Measurements from ENCODE around the gene MMP24OS.

The MMP24OS gene

DNA sequence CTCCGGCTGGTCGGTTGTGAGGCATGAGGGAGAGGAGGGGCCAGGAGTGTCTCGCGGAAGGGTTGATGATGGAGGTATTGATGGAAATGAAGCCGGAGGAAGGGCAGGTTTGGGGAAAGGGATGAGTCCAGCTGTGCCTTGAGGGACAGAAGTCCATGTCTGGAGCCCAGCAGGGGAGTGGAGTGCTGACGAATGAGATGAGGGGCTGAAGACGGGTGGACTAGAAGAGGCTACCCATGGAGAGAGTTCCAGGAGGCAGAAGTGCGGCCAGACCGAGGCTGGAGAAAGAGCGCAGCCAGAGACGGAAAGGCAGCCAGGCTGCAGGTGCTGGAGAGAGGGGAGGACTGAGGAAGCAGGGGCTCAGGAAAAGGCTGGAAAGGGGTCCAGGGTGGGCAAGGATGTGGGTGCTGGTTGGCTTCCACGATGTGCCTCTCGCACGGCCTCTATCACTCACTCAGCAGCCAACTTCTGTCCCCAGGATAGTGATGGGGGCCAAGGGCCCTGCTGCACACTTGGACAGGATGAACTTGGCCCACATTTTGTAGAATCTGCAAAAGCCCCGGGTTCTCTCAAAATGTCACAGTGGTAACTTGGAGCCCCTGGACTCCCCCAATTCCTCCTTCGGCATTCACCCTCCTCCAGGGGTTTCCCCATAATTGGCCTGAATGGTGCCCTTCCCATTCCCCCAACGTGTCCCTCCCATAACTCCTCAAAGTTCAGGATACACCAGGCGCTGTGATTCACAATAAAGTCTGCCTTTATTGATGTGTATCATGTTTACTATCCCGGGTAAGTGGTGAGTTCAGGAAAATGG is 7.3 kb upstream of the MMP24OS start:
- H3K27me3 ChIP-seq (replicated peaks; ENCODE audit: control insufficient read depth, insufficient read depth, low read length, poor library complexity, severe bottlenecking) = no peaks in the 10 kb centered on the region
- peak overlapping the region; percentile 78 for H3K27ac ChIP-seq (ENCODE audit: insufficient read depth, low read length, poor library complexity, severe bottlenecking)
- H3K36me3 ChIP-seq (ENCODE audit: control insufficient read depth, insufficient read depth, low read length) = peaks cover 4% of the 10 kb centered on the region
- DNase-seq = no peak
- no peaks in the 10 kb centered on the region for H3K9me3 ChIP-seq (ENCODE audit: control insufficient read depth, low read length)
- H3K4me1 ChIP-seq (ENCODE audit: control insufficient read depth, insufficient read depth, low read length, poor library complexity, severe bottlenecking) = peaks cover 7% of the 10 kb centered on the region
- peak overlapping the region; percentile 90 for H3K4me3 ChIP-seq (ENCODE audit: insufficient read depth, low read depth, low read length, poor library complexity, severe bottlenecking)

DNA sequence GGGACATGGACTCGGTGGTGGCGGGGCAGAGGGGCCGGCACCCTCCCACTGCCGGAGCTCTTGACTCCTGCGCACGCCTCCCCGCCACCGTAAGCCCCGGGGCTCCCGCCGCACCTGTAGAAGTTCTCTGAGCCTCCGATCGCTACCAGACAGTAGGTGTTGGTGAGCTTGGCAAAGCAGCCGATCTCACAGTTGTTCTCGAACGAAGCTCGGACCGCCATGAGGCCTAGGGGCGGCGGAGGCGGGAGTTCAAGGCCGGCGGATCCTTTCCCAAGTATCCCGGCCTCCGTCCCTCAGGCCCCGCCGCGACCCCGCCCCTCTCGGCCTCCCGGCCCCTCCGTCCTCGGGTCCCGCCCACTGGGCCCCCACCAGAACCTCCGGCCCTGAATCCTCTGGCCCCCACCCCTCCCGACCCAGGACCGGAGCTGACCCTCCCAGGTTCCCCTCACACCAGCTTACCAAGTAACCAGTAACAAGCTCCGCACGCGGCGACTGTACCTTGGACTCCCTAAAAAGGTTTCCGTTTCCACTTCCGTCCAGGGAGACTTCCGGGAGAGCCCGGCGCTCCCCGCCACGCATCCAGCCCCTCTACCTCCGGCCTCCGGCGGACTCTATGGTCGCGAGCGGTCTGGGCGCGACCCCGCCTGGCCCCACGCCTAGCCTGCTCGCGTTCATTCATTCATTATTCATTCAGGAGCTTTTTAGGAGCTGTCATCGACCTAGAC is 6.5 kb upstream of the MMP24OS start, which contains the start of gene EIF6:
TSS of gene EIF6 (minus strand) at position 506 of the 725 bp plus-strand sequence. CDS start at position 221, 285 bp downstream.
- DNase-seq = peak; percentile 38 to 52 (median 41)
- peak within 1 kb of the TSS; percentile 78 for H3K27ac ChIP-seq (ENCODE audit: insufficient read depth, low read length, poor library complexity, severe bottlenecking)
- no peaks in the 10 kb centered on the region for H3K27me3 ChIP-seq (replicated peaks; ENCODE audit: control insufficient read depth, insufficient read depth, low read length, poor library complexity, severe bottlenecking)
- peaks cover 7% of the 10 kb centered on the region for H3K4me1 ChIP-seq (ENCODE audit: control insufficient read depth, insufficient read depth, low read length, poor library complexity, severe bottlenecking)
- peak within 1 kb of the TSS; percentile 90 for H3K4me3 ChIP-seq (ENCODE audit: insufficient read depth, low read depth, low read length, poor library complexity, severe bottlenecking)
- H3K9me3 ChIP-seq (ENCODE audit: control insufficient read depth, low read length) = no peaks in the 10 kb centered on the region
- H3K36me3 ChIP-seq (ENCODE audit: control insufficient read depth, insufficient read depth, low read length) = peaks cover 11% of the 10 kb centered on the region

DNA sequence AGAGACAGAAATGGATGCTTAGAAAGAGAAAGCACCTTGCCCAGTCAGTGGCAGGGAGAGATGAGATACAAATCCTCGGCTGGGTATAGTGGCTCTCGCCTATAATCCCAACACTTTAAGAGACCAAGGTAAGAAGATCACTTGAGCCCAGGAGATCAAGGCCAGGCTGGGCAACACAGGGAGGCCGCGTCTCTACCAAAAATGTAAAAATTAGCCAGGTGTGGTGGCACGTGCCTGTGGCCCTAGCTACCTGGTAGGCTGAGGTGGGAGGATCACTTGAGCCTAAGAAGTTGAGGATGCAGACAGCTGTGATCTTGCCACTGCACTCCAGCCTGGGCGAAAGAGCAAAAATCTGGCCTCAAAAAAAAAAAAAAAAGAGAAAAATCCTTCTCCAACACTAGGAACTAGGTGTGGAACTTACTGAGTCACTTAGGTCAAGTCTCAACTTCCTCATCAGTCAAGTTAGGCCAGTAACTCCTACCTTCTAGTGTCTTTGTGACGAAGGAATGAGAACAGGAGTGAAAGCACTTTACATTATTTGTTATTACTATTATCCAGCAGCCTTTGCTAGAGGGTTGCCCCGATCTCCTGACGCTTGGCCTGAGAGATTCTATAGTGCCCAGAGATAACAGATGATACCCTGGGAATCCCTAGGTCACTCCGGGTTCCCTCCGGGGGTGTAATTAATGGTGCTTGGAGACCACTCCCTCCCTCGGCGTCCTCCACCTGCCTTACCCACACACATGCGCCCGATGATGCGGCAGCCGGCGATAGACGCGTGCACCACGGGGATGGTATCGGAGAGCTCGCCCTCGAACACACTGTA is 5.7 kb upstream of the MMP24OS start:
- H3K4me3 ChIP-seq (ENCODE audit: insufficient read depth, low read depth, low read length, poor library complexity, severe bottlenecking) = peak overlapping the region; percentile 90
- H3K36me3 ChIP-seq (ENCODE audit: control insufficient read depth, insufficient read depth, low read length) = peaks cover 19% of the 10 kb centered on the region
- no peaks in the 10 kb centered on the region for H3K9me3 ChIP-seq (ENCODE audit: control insufficient read depth, low read length)
- H3K27ac ChIP-seq (ENCODE audit: insufficient read depth, low read length, poor library complexity, severe bottlenecking) = peak overlapping the region; percentile 78
- H3K27me3 ChIP-seq (replicated peaks; ENCODE audit: control insufficient read depth, insufficient read depth, low read length, poor library complexity, severe bottlenecking) = no peaks in the 10 kb centered on the region
- H3K4me1 ChIP-seq (ENCODE audit: control insufficient read depth, insufficient read depth, low read length, poor library complexity, severe bottlenecking) = peaks cover 7% of the 10 kb centered on the region
- no peak for DNase-seq

DNA sequence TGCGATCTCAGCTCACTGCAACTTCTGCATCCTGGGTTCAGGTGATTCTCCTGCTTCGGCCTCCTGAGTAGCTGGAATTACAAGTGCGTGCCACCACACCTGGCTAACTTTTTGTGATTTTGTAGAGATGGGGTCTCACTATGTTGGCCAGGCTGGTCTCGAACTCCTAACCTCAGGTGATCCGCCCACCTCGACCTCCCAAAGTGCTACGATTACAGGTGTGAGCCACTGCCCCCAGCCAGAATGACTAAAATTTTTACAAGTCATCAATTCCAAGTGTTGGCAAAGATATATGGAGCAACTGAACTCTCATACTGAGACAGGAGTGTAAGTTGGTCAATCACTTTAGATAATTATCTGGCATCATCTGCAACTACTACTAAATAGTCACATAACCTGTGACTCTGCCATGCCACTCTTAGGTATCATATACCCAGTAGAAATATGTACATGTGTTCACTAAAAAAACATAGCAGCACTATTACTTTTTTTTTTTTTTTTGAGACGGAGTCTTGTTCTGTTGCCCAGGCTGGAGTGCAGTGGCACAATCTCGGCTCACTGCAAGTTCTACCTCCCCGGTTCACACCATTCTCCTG is 3.7 kb upstream of the MMP24OS start:
- Histone ChIP-seq H3K4me3 (ENCODE audit: insufficient read depth, low read depth, low read length, poor library complexity, severe bottlenecking) (no peak overlapping the region), H3K27ac (ENCODE audit: insufficient read depth, low read length, poor library complexity, severe bottlenecking) (no peak overlapping the region), H3K4me1 (ENCODE audit: control insufficient read depth, insufficient read depth, low read length, poor library complexity, severe bottlenecking) (peaks cover 14% of the 10 kb centered on the region), H3K36me3 (ENCODE audit: control insufficient read depth, insufficient read depth, low read length) (peaks cover 20% of the 10 kb centered on the region), H3K27me3 (replicated peaks; ENCODE audit: control insufficient read depth, insufficient read depth, low read length, poor library complexity, severe bottlenecking) (no peaks in the 10 kb centered on the region), H3K9me3 (ENCODE audit: control insufficient read depth, low read length) (no peaks in the 10 kb centered on the region)
- DNase-seq = no peak

DNA sequence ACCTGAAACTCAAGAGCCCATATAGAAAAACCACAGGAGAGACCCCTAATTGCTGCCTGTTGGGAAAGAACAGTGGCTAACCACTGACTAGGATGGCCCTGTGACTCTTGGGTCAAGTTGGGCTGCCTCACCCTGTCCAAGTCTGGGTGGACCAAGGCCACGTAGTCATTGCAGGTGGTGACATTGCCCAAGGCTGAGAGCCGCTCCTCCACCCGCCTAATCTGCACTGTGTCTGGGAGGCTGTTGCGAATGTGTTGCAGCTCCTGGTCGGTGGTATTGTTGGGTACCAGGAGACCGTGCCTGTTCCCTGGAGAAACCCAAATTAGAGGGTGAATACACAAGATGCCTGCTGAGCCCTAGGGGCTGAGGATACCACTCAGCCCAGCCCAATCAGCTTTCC is 2.6 kb upstream of the MMP24OS start:
- H3K4me1 ChIP-seq (ENCODE audit: control insufficient read depth, insufficient read depth, low read length, poor library complexity, severe bottlenecking) = peaks cover 19% of the 10 kb centered on the region
- H3K4me3 ChIP-seq (ENCODE audit: insufficient read depth, low read depth, low read length, poor library complexity, severe bottlenecking) = no peak overlapping the region
- DNase-seq = no peak
- H3K27ac ChIP-seq (ENCODE audit: insufficient read depth, low read length, poor library complexity, severe bottlenecking) = no peak overlapping the region
- H3K27me3 ChIP-seq (replicated peaks; ENCODE audit: control insufficient read depth, insufficient read depth, low read length, poor library complexity, severe bottlenecking) = no peaks in the 10 kb centered on the region
- H3K9me3 ChIP-seq (ENCODE audit: control insufficient read depth, low read length) = no peaks in the 10 kb centered on the region
- peaks cover 20% of the 10 kb centered on the region for H3K36me3 ChIP-seq (ENCODE audit: control insufficient read depth, insufficient read depth, low read length)

DNA sequence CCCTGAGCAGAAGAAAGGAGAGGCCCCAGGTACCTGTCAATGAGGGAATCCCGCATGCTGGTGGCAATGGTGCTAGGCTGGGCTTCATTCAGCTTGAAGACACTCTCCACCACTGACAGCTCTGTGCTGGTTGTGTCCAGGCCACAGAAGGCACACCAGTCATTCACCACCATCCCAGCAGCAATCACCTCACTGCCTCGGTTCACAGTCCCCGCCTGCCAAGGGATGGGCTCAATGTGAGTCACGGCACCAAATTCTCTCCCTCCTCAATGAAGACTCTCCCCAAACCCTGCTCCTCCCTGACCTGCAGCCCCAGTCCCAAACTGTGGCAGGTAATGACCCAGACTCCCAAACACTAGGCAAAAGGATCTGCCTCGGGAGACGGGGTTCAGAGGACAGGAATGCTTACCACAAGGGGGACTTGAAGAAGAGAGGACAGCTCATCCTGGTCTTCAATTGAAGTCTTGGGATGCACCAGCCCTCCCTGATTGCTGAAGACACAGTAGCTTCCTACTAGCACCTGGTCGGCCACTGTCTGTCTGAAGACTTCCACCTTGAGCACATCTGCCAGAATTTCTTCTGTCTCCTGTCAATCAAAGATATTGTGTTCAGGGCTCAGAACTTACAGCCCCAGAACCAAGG is 1.7 kb upstream of the MMP24OS start:
- H3K27ac ChIP-seq (ENCODE audit: insufficient read depth, low read length, poor library complexity, severe bottlenecking) = no peak overlapping the region
- no peaks in the 10 kb centered on the region for H3K27me3 ChIP-seq (replicated peaks; ENCODE audit: control insufficient read depth, insufficient read depth, low read length, poor library complexity, severe bottlenecking)
- no peak overlapping the region for H3K4me3 ChIP-seq (ENCODE audit: insufficient read depth, low read depth, low read length, poor library complexity, severe bottlenecking)
- peaks cover 19% of the 10 kb centered on the region for H3K4me1 ChIP-seq (ENCODE audit: control insufficient read depth, insufficient read depth, low read length, poor library complexity, severe bottlenecking)
- peaks cover 20% of the 10 kb centered on the region for H3K36me3 ChIP-seq (ENCODE audit: control insufficient read depth, insufficient read depth, low read length)
- DNase-seq = no peak
- H3K9me3 ChIP-seq (ENCODE audit: control insufficient read depth, low read length) = no peaks in the 10 kb centered on the region

DNA sequence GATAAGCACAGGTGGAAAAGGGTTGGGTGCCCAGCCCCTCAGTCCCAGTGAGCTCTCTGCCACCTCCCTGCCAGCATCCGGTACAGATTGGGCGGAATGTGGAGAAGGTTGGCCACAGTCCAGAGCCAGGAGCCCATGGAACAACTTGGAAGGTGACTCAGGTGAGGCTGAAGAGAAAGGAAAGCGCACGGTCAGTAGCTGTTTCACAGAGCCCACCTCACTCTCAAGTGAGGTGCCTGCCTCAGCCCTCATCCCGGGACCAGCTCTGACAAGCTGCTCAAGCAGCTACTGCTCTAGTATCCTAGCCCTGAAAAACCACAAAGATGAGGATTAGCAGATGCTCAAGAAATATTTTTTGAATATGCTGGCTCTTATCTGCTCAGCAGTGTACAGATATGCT is 1.1 kb upstream of the MMP24OS start:
- Histone ChIP-seq H3K36me3 (ENCODE audit: control insufficient read depth, insufficient read depth, low read length) (peaks cover 20% of the 10 kb centered on the region), H3K4me1 (ENCODE audit: control insufficient read depth, insufficient read depth, low read length, poor library complexity, severe bottlenecking) (peaks cover 19% of the 10 kb centered on the region), H3K27ac (ENCODE audit: insufficient read depth, low read length, poor library complexity, severe bottlenecking) (peak overlapping the region; percentile 83), H3K27me3 (replicated peaks; ENCODE audit: control insufficient read depth, insufficient read depth, low read length, poor library complexity, severe bottlenecking) (no peaks in the 10 kb centered on the region), H3K9me3 (ENCODE audit: control insufficient read depth, low read length) (no peaks in the 10 kb centered on the region), H3K4me3 (ENCODE audit: insufficient read depth, low read depth, low read length, poor library complexity, severe bottlenecking) (no peak overlapping the region)
- no peak for DNase-seq

DNA sequence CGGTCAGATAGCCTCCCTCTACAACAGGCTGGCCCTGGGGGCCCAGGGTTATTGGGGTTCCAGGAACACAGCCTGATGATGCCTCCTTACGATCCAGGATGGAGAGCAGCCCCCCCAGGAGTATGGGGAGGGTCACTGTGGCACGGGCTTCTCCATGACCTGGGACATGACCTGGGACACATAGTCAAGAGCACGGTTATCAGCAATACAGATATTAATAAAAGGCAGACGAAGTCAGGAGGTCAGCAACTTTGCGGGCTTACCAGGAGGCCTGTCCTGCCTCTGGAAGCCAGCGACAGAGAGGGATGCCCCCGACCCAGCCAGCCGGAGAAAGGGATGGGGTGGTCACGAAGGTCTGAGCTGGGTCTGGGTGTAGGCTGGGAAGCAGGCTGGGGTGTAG is 795 bp downstream of the MMP24OS start:
- Histone ChIP-seq H3K36me3 (ENCODE audit: control insufficient read depth, insufficient read depth, low read length) (peaks cover 20% of the 10 kb centered on the region), H3K4me1 (ENCODE audit: control insufficient read depth, insufficient read depth, low read length, poor library complexity, severe bottlenecking) (peaks cover 11% of the 10 kb centered on the region), H3K27me3 (replicated peaks; ENCODE audit: control insufficient read depth, insufficient read depth, low read length, poor library complexity, severe bottlenecking) (no peaks in the 10 kb centered on the region)

DNA sequence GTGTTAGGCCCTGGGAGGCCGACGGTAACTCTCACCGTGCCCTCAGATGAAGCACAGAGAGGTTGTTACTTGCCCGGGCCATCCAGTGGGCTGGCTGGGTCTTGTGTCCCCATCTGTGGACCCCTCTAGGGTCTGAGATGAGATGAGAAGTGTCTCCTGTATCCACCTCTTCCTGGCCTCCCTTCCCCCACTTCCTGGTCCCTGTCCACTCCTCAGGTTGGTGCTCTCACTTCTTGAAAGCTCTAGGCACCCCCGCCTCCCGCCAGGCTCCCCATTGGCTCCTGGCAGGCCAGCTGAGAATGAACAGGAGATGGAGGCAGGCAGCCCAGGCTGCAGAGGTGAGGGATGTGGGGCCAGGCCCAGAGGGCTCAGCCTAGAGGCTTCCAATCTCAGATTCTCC is 1.5 kb downstream of the MMP24OS start:
- Histone ChIP-seq H3K27me3 (replicated peaks; ENCODE audit: control insufficient read depth, insufficient read depth, low read length, poor library complexity, severe bottlenecking) (no peaks in the 10 kb centered on the region), H3K9me3 (ENCODE audit: control insufficient read depth, low read length) (no peaks in the 10 kb centered on the region), H3K36me3 (ENCODE audit: control insufficient read depth, insufficient read depth, low read length) (peaks cover 25% of the 10 kb centered on the region), H3K4me3 (ENCODE audit: insufficient read depth, low read depth, low read length, poor library complexity, severe bottlenecking) (no peak overlapping the region), H3K27ac (ENCODE audit: insufficient read depth, low read length, poor library complexity, severe bottlenecking) (peak overlapping the region; percentile 83), H3K4me1 (ENCODE audit: control insufficient read depth, insufficient read depth, low read length, poor library complexity, severe bottlenecking) (peaks cover 11% of the 10 kb centered on the region)
- DNase-seq = no peak

More for the DNA sequence above, 795 bp downstream of the MMP24OS start:
- Histone ChIP-seq H3K27ac (ENCODE audit: insufficient read depth, low read length, poor library complexity, severe bottlenecking) (peak overlapping the region; percentile 83), H3K4me3 (ENCODE audit: insufficient read depth, low read depth, low read length, poor library complexity, severe bottlenecking) (peak overlapping the region; percentile 64), H3K9me3 (ENCODE audit: control insufficient read depth, low read length) (no peaks in the 10 kb centered on the region)
- no peak for DNase-seq
